HG03045 (cell line): ENCODE results near the gene PTPRS.
"Not testable (repeated sequence)": the region's sequence is repeated elsewhere in the genome, so short reads cannot be mapped to it uniquely, and the experiment has no call there.

Experiments
- ATAC-seq: cut with Tn5 transposase; IDR thresholded peaks from one replicate; pipeline ENCODE4 v1.9.1; 2021; ENCODE audit warnings: mild to moderate bottlenecking, moderate library complexity; ENCODE audit not compliant: unreplicated experiment

PTPRS gene

DNA sequence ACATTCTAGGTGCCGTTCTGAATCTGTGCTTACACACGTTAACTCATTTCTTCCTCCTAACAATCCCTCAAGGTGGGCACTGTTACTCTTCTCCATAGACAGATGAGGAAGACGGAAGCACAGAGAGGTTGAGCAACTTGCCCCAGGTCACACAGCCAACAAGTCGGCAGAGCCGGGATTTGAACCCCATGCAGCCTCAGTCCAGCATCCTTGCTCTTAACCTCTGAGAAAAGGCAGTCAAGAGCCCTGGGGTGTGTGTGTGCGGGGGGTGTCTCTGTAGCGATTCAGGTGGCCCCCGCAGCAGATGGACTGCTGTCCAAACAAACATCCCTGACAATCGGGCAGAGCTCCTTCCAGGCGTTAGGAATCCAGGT, 6.3 kb downstream of the PTPRS start:
- no peak for ATAC-seq

DNA sequence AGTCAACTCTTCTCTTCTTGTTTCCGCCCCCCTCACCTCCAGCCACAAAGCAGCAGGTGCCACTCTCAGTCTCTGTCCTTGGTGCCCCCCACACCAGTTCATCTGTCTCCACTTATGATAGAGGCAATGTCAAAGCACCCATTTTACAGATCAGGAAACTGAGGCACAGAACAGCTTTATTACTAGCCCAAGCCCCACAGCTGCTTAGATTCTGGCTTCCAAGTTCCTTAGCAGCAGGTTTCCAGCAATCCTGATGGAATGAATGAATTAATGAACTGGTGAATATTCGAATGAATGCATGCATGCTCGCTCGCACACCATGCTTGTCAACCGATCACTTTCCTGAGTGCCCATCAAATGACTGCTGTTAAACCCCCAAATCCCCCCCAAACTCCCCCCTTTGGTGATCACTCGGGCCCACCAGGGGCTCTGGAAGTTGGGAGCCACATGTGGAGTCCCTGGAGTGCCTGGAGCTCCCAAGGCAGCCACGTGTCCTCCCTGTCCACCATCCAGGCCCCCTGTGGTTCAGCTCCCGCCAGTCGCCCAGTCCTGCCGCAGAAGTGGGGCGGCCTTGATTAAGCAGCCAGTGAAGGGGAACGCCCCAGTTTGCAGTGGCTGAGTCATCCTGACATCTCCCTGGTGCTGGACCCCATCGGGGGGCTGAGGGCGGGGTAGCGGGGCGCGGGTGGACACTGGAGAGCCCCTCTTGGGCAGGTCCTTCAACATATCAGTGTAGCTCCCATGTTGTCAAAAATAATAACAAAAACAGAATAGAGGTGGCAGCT, 6.8 kb downstream of the PTPRS start:
- no peak for ATAC-seq

DNA sequence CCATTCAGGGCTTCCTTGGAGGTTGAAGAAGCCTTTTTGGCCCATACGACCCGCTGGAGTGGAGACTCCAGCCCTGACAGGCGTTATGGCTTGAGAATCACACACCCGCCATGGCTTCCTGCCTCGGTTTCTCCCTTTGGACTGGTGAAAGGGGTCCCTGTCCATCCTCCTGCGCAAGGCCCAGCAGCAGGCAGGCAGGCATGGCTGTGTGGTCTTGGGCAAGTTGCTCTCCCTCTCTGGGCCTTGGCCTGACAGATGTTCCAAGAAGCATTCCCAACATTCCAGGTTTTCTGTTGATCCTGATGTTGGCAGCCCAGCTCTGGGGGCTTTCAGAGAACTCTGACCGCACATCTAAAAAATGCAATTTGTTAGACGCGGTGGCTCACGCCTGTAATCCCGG, 8.1 kb downstream of the PTPRS start:
- ATAC-seq, result no peak

DNA sequence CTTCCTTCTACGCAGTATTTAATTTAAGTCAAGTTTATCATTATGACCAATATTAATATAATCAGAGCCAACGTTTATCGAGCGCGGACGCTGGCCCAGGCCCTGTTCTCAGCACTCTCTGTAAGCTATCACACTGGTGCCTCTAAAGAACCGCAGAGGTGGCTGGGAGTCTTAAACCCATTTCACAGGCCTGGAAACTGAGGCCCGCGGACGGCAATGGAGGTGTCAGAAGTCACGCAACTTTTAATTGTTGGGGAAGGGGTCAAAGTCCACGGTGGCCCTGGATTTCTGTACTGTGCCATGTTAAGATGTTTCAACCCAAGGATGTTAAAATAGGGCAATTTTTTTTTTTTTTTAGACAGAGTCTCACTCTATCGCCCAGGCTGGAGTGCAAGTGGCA, 8.8 kb downstream of the PTPRS start:
- ATAC-seq, result no peak

DNA sequence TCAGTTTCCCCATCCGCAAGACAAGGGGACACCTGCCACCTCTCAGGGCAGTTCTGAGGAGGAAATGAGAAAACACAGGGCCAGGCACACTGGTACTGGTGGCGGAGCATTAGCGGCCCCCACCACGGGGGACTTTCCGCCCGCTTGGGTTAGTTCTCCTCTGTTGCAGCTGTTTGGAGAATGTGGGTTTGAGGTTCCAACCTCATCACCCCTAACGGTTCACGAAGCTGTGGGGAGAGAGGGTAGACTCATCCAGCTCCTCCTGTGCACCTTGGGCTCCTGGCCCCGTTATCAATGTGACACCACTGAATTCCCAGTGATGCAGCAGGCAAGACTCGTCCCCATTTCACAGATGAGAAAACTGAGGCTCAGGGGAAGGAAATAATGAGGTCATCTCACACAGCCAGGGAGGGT, 10.3 kb downstream of the PTPRS start:
- no peak for ATAC-seq

DNA sequence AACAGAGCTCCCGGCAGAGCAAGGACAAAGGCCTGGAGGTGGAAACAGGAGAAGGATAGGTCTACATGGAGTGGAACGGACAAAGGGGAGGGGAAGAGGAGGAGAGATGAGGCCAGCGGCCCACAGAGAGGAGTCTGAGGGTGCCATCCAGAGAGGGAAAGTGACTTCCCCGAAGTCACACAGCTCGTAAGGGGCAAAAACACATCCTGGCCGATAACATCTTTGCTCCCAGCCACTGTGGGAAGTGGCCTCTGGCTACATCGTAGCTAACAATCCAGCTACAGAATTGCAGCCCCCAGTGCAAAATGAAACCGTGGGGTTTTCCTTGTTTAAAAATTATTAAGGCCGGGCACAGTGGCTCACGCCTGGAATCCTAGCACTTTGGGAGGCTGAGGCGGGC, 11.5 kb downstream of the PTPRS start:
- no peak for ATAC-seq

DNA sequence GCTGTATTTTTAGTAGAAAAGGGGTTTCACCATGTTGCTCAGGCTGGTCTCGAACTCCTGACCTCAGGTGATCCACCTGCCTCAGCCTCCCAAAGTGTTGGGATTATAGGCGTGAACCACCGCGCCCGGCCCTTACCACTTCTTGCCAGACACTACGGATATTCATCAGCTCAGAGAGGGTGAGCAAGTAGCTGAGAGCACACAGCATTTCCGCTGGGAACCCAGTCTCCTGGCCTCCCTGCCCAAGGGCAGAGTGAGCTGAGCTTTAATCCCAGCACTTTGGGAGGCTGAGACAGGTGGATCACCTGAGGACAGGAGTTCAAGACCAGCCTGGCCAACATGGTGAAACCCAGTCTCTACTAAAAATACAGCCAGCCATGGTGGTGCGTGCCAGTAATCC, 12.2 kb downstream of the PTPRS start:
- ATAC-seq, result not testable (repeated sequence)

DNA sequence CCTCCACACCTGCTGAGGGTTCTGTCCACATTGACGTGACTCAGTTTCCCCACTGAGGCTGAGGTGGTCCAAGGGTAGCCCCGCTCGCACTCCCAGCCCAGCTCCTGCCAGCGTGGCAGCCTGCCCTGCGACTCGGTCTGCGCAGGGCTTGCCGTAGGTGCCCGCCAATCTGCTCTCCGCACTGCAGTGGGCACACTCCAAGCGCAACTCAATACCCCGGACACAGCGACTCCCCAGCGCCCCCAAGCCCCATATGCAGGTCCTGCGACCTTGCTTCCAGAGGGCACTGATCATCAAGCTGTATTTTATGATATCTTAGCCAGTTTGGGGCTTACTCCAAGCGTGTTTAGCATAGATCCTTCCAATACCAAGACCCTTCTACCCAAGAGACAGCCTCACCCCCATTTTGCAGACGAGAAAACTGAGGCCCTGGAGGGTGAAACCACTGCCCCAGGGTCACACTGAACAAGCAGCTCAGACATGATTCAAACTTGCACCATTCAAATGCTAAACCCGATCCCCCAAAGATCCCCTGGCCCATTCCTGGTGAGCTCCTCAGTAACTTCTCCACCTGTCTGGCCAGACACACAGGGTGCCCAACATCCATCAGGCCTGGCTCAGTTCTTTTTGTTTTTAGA, 13.5 kb downstream of the PTPRS start:
- no peak for ATAC-seq

DNA sequence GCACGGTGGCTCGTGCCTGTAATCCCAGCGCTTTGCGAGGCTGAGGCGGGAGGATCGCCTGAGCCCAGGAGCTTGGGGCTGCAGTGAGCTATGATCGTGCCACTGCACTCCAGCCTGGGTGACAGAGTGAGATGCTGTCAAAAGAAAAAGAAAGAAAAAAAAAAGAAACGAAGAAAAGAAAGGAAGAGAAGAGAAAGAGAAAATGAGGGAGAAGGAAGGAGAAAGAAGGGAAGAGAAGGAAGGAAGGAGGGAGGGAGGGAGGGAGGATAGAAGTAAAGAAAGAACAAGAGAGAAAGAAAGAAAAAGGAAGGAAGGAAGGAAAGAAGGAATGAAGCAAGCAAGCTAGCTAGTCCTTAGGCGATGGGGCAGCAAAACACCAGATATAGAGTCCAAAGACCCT, 14.1 kb downstream of the PTPRS start:
- ATAC-seq, result no peak

DNA sequence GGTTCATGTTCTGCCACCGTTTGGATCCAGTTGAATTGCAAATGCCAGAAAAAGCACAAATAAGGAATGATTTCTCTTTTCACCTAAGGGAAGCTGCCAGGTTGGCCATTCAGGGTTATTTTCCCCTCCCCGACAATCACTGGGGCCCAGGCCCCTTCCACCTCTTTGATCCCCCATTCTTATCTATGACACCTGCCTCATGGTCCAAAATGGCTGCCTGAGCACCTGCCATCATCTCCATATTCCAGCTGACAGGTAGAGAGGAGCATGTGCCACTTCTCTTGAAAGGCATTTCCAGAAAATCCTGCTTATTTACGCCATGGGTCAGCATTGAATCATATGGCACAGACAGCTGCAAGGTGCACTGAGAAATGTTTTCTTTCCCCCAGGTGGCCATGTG, 15.7 kb downstream of the PTPRS start:
- ATAC-seq, result no peak

DNA sequence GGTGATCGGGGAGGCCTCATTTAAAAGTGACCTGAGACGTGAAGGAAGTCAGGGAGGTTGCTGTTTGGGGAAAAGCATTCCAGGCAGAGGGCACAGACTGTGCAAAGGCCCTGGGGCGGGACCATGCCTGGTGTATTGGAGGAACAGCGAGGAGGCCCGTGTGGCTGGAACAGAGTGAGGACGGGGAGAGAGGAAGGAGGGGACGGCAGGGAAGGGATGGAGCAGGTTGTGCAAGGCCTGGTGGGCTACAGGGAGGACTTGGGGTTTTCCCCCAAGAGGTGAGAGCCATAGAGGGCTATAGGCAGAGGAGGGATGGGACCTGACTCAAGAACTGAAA, 17.2 kb downstream of the PTPRS start:
- ATAC-seq, result no peak

DNA sequence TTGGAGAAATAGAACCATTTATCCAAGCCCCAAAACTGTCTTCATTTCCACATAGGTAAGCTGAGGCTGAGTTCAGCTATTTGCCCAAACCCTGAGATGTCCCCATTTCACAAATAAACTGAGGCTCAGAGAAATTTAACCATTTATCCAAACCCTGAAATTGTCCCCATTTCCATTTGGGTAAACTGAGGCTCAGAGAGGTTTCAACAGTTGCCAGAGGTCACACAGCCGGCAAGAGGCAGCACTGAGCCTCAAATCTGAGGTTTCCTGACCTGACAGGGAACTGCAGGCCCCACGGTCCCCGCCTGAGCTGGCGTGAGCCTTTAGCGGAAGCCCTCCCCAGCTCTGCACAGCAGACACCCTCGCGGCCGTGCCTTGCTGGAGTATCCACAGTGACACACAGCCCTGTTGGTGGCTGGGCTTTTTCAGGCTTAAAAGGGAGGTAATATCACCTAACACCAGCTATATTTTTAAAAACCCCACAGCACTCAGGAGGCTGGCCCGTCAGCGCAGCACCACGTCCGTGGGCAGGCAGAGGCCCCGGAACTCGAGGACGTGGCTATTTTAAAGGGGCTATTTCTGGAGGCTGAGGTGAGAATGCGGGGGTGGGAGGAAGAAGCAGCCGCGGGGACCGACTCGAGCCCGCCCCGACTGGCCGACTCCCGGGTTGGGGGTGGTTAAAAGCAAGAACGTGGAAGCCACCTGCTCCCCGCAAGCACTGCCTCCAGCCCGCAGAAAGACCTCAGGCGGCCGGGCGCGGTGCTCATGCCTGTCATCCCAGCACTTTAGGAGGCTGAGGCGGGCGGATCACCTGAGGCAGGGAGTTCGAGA, 18.5 kb downstream of the PTPRS start:
- peak; percentile 57 for ATAC-seq

DNA sequence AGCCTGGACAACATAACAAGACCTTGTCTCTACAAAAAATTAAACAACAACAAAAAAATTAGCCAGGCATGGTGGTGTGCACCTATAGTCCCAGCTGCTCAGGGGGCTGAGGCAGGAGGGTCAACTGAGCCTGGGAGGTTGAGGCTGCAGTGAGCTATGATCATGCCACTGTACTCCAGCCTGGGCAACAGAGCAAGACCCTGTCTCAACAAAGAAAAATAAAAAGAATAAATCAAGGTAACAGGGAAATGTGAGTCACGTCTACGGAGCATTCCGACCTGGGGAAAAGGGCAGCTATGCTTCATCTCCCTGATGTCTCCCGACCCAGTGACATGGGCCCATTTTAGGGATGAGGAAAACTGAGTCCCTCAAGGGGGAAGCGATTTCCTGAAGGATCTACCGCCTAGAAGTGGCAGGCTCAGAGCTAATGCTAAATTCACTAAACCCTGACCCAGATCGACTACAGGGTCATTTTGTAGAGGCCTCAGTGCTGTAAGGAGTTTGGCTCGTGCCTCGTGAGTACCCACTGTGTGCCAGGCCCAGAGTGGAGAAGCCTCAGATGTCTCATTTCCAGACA, 19.5 kb downstream of the PTPRS start:
- no peak for ATAC-seq

DNA sequence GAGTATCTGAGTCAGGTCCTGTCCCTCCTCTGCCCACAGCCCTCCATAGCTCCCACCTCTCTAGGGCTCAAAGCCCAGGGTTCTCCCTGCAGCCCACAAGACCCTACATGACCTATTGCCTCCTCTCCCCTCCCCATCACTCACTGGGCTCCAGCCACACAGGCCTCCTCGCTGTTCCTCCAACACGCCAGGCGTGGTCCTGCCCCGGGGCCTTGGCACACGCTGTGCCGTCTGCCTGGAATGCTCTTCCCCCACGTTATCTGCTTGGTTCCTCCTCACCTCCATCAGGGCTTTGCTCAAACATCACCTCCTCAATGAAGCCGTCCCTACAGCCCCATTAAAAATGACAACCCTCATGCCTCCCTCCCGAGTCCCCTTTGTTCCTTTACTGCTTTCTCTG, 21.1 kb downstream of the PTPRS start:
- ATAC-seq, result no peak

DNA sequence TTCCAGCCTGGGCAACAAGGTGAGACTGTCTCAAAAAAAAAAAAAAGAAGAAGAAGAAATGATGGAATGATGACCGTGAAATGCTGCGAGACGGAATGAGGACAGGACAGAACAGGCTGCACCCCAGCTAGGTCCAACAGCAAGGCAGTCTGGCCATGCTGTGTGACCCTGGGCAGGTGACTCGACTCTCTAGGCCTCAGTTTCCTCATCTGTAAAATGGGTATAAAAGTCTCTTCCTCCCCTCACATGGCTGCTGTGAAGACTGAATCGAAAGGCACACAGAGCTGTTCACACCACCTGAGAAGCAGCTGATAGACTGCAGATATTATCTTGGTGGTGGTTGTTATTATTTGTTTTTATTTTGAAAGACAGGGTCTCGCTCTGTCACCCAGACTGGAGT, 22.3 kb downstream of the PTPRS start:
- no peak for ATAC-seq

DNA sequence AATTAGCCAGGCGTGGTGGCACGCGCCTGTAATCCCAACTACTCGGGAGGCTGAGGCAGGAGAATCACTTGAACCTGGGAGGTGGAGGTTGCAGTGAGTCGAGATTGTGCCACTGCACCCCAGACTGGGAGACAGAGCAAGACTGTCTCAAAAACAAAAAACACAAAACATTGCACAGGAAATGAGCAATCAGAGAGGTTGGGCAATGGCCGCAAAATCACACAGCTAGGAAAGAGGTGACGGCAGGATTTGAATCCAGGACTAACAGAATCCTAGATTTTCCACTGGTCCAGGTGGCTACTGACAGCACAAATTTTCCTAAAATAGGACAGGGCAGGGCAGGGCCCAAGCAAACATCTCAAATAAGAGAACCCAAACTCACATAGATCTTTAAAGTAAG, 23.3 kb downstream of the PTPRS start:
- ATAC-seq, result no peak

DNA sequence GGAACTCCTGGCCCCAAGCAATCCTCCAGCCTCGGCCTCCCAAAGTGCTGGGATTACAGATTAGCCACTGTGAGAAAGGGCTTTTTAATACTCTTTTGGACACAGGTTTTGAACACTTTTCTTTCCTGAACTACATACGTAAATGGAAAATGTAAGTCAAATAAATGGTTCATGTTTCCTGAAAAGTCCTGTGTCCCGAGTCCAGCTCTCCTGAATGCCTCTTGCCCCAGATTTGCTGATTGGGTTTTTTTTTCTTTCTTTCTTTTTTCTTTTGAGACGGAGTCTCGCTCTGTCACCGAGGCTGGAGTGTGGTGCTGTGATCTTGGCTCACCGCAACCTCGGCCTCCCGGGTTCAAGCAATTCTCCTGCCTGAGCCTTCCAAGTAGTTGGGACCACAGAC, 24.5 kb downstream of the PTPRS start:
- no peak for ATAC-seq

DNA sequence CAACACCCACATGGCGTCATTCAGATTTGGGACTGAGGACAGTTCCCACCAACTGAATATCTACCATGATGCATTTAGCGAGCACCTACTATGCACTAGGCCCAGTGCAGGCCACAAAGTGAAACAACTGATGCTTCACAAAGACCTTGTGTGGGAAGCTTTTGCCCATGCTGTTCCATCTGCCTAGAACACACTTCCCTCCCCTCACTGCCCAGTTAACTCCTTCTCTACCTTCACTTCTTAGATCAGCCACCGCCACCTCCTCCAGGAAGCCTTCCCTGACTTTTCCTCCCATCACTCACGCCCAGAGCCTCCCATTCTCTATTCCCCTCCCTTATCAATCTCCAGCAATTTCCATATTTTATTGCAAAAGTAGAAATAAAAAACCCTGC, 25.7 kb downstream of the PTPRS start:
- no peak for ATAC-seq

DNA sequence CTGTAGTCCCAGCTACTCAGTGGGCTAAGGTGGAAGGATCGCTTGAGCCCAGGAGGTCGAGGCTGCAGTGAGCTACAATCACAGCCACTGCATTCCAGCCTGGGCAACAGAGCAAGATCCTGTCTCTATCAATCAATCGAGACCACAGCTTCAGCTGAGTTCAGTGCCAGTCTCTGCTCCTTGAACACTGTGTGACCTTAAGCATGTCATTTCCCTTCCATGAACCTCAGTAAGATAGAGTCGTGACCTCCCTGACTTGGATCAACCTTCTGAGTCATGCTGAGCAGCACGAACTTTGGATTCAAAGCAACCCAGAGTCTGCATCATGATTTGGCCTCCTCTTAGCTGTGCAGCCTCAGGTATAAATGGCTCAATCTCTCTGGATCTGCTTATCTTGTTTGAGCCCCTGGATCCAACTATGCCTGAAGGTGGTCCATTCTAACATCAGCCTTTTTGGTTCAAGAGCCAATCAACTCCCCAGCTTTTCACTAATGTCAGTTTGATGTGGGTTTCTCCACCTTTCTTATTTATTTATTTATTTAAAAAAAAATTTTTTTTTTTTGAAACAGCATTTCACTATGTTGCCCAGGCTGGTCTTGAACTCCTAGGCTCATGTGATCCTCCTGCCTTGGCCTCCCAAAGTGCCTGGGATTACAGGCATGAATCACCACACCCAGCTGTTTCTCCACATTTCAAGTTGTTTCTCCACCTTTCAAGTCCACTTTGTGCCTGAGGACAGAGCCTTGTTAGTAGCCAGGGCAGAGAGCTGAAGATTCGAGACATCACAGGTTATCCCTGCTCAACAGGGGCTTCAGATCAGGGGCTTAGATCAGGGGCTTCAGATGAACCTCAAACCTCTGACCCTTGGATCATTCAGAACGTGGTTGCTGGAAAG, 26.4 kb downstream of the PTPRS start:
- ATAC-seq, result no peak

DNA sequence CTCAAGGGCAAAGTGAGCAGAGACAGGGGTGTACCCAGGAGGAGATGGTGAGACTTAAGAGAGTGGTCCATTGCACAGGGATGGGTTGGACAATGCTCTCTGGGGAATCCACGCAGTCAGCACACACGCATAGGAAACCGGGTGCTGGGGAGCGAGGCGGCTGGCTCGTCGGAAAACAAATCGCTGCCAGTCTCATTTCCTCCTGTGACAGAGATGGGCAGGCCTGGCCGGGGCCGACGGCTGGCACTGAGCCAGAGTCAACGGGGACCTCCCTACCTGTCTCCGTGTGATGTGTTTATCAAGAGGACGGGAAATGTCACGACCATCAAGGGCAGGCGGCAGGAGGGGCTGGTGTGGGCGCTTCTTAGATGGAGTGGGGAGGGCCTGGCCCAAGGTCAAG, 27.3 kb downstream of the PTPRS start:
- ATAC-seq, result no peak

DNA sequence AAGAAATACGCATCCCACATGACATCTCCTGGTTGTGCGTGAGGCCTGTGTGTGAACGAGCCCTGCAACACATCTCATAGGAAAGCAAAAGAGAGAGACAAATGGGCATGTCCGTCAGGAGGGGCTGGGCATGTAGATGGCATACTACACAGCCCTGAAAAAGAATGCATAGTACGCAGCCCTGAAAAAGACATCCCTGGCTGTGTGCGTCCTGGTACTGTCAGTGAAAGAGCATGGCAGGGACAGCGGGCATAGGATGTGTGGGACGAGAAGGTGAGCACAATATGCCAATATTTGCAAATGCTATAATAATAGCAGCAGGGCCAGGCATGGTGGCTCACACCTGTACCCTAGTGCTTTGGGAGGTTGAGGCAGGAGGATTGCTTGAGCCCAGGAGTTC, 28.6 kb downstream of the PTPRS start:
- no peak for ATAC-seq
